Pons (tissue), 1 donor: ENCODE measurements around the gene CD160.
A peak's percentile ranks its signal among the peaks of the same experiment; 100 is the strongest.
"Not testable (repeated sequence)": the region's sequence is repeated elsewhere in the genome, so short reads cannot be mapped to it uniquely, and the experiment has no call there.

ENCODE experiments used
- DNase-seq: peaks from one replicate; pipeline ENCODE4 v3.0.0-alpha.2; 2016; ENCODE audit warnings: low spot score

CD160 gene

GRCh38 chr1:145719230-145720079 is at the start of gene CD160:
Gene CD160 (plus strand): TSS chr1:145719499. CDS start chr1:145728328, 8,829 bp downstream.
- DNase-seq, result no peak

GRCh38 chr1:145670995-145671745 is 48.1 kb upstream of the CD160 start:
- DNase-seq, result not testable (repeated sequence)

- not testable (repeated sequence) for DNase-seq
Observed at GRCh38 chr1:145673217-145673616, 46.1 kb upstream of the CD160 start.

GRCh38 chr1:145684858-145685257 is 34.4 kb upstream of the CD160 start:
- DNase-seq, result not testable (repeated sequence)

GRCh38 chr1:145686078-145686477 is 33.2 kb upstream of the CD160 start:
- not testable (repeated sequence) for DNase-seq

- DNase-seq, result no peak
Observed at GRCh38 chr1:145688328-145688727, 31.0 kb upstream of the CD160 start.

GRCh38 chr1:145688924-145689323 is 30.4 kb upstream of the CD160 start:
- DNase-seq, result no peak

GRCh38 chr1:145689922-145690321 is 29.4 kb upstream of the CD160 start:
- no peak for DNase-seq

- peak; percentile 35 for DNase-seq
Observed at GRCh38 chr1:145690587-145691558, 28.4 kb upstream of the CD160 start.

- DNase-seq, result no peak
Observed at GRCh38 chr1:145692785-145693443, 26.4 kb upstream of the CD160 start.

GRCh38 chr1:145695821-145696629 is 23.3 kb upstream of the CD160 start:
- DNase-seq, result no peak

- no peak for DNase-seq
Observed at GRCh38 chr1:145696630-145696960, 22.7 kb upstream of the CD160 start.

- DNase-seq, result no peak
Observed at GRCh38 chr1:145701306-145701862, 17.9 kb upstream of the CD160 start.

GRCh38 chr1:145702052-145702451 is 17.2 kb upstream of the CD160 start:
- no peak for DNase-seq

- DNase-seq, result no peak
Observed at GRCh38 chr1:145702826-145703225, 16.5 kb upstream of the CD160 start.

GRCh38 chr1:145705622-145706021 is 13.7 kb upstream of the CD160 start:
- DNase-seq, result no peak

GRCh38 chr1:145706086-145706664 is 13.1 kb upstream of the CD160 start:
- DNase-seq, result no peak

- DNase-seq, result no peak
Observed at GRCh38 chr1:145707183-145707867, 12.0 kb upstream of the CD160 start, which contains the start of gene PDZK1. Gene PDZK1 (minus strand): TSS chr1:145707368. CDS start chr1:145688021, 19,347 bp downstream.

GRCh38 chr1:145708063-145708462 is 11.2 kb upstream of the CD160 start:
- no peak for DNase-seq
